Measurements from ENCODE around the gene KRTAP4-16. TPM values are rescaled to one million over a fixed set of nuclear protein-coding genes. Genes with fewer than 3 reads are reported as not detected.
"Not testable (repeated sequence)": the region's sequence is repeated elsewhere in the genome, so short reads cannot be mapped to it uniquely, and the experiment has no call there.

KRTAP4-16 gene
- total and polyA plus RNA-seq, 4 donors: not detected

GRCh38 chr17:41061964-41062363 lies 40.0 kb downstream of the KRTAP4-16 start:
- DNase-seq (no peak), ATAC-seq (ENCODE audit: insufficient read depth, low FRiP score) (no peak)
- Histone ChIP-seq H3K4me1 (ENCODE audit: control insufficient read depth in 5 of 5, insufficient read depth in 5 of 5, low read length in 5 of 5) (no peaks in the 10 kb centered on the region), H3K27me3 (ENCODE audit: control insufficient read depth in 3 of 3, insufficient read depth in 3 of 3, low read length in 2 of 3) (peaks cover 0 to 8% (median 5%) of the 10 kb centered on the region in 3 donors), H3K4me3 (no peak overlapping the region), H3K9ac (ENCODE audit: insufficient read depth in 1 of 2, low read length in 2 of 2) (no peak overlapping the region), H3K36me3 (ENCODE audit: control insufficient read depth in 4 of 4, insufficient read depth in 4 of 4, low read length in 4 of 4) (no peaks in the 10 kb centered on the region), H3K9me3 (ENCODE audit: control insufficient read depth in 4 of 4, insufficient read depth in 3 of 4, low read length in 3 of 4) (no peaks in the 10 kb centered on the region), H3K27ac (ENCODE audit: low read depth in 1 of 2, low read length in 1 of 2) (no peak overlapping the region)
- no peak for TF ChIP-seq CTCF (IDR thresholded peaks at IDR 0.05; ENCODE audit: control extremely low read depth, extremely low read depth)
- WGBS, 2 donors: 75 to 94% methylated on average over 1 of the region's 1 CpG

DNA sequence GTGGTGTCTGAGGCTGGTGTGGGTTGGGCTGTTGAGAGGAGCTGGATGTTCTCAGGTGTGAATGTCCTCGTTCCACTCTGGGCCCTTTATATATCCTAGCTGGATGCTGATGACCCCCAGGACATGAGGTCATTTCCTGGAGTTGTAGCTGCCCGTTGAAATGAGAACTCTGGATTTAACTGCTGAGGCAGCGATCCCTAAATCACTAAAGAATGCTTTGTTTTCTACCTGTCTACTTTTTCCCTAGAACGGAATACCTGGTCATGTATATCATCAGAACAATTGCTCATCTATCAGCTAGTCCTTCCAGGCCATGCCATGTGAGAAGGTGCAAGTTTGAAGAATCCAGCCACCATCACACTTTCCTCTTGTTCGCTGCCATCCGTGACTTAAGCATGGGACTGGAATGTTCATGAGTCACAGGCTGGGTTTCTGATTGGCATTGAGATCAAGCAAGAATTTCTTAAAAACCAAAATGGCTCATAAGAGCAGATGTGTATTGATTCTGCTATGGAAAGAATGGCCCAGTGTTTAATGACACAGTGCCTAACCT lies 41.9 kb downstream of the KRTAP4-16 start, which contains the start of gene KRTAP2-3:
TSS of gene KRTAP2-3 (minus strand) at position 63 of the 553 bp plus-strand sequence. CDS start 64 bp downstream, outside the sequence.
- ATAC-seq (ENCODE audit: insufficient read depth, low FRiP score): no peak
- 60 to 71% methylated on average over 6 of the region's 6 CpGs for WGBS, 2 donors
- H3K9ac ChIP-seq (ENCODE audit: insufficient read depth in 1 of 2, low read length in 2 of 2): no peak within 1 kb of the TSS
- no peaks in the 10 kb centered on the region for H3K36me3 ChIP-seq (ENCODE audit: control insufficient read depth in 4 of 4, insufficient read depth in 4 of 4, low read length in 4 of 4)
- H3K27me3 ChIP-seq (ENCODE audit: control insufficient read depth in 3 of 3, insufficient read depth in 3 of 3, low read length in 2 of 3): peaks cover 0 to 8% (median 5%) of the 10 kb centered on the region in 3 donors
- no peak for DNase-seq
- H3K27ac ChIP-seq (ENCODE audit: low read depth in 1 of 2, low read length in 1 of 2): no peak within 1 kb of the TSS
- no peak within 1 kb of the TSS for H3K4me3 ChIP-seq
- TF ChIP-seq CTCF (IDR thresholded peaks at IDR 0.05; ENCODE audit: control extremely low read depth, extremely low read depth): no peak
- no peaks in the 10 kb centered on the region for H3K4me1 ChIP-seq (ENCODE audit: control insufficient read depth in 5 of 5, insufficient read depth in 5 of 5, low read length in 5 of 5)
- no peaks in the 10 kb centered on the region for H3K9me3 ChIP-seq (ENCODE audit: control insufficient read depth in 4 of 4, insufficient read depth in 3 of 4, low read length in 3 of 4)

DNA sequence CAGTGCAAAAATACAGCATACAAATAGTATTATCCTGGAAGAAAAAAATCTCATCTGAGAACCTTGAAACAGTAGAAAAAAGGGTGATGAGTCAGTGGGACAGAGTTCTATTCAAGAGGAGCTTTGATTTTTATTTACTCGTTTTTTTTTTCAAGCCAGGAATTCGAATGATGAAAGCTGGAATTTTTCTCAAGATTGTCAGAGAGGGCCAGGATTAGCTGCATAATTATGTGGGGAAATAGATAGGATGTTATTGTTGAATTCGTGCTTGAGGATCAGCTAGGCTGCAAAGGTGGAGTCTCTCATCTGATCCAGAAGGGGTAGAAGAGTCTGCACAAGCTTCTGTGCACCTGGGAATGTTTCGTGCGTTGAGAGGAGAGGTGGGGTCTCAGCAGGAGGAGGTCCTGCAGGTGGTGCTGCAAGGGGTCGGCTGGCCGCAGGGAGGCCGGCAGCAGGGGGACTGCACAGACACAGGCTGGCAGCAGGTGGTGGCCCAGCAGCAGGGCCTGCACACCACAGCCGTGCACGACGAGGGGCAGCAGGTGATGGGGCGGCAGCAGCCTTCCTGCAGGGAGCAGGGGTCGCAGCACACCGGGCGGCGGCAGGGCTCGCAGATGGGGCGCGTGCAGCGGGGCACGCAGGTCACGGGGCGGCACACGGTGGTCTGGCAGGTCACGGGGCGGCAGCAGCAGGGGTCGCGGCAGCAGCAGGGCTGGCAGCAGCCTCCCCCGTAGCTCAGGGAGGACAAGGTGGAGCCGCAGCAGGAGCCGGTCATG lies 42.5 kb downstream of the KRTAP4-16 start:
- H3K4me1 ChIP-seq (ENCODE audit: control insufficient read depth in 5 of 5, insufficient read depth in 5 of 5, low read length in 5 of 5); DNase-seq; ATAC-seq (ENCODE audit: insufficient read depth, low FRiP score); H3K9me3 ChIP-seq (ENCODE audit: control insufficient read depth in 4 of 4, insufficient read depth in 3 of 4, low read length in 3 of 4); H3K27ac ChIP-seq (ENCODE audit: low read depth in 1 of 2, low read length in 1 of 2); H3K4me3 ChIP-seq; H3K36me3 ChIP-seq (ENCODE audit: control insufficient read depth in 4 of 4, insufficient read depth in 4 of 4, low read length in 4 of 4); H3K9ac ChIP-seq (ENCODE audit: insufficient read depth in 1 of 2, low read length in 2 of 2); H3K27me3 ChIP-seq (ENCODE audit: control insufficient read depth in 3 of 3, insufficient read depth in 3 of 3, low read length in 2 of 3): not testable (repeated sequence)
- WGBS, 2 donors: 26 to 47% methylated on average over 9 to 13 of the region's 31 CpGs

DNA sequence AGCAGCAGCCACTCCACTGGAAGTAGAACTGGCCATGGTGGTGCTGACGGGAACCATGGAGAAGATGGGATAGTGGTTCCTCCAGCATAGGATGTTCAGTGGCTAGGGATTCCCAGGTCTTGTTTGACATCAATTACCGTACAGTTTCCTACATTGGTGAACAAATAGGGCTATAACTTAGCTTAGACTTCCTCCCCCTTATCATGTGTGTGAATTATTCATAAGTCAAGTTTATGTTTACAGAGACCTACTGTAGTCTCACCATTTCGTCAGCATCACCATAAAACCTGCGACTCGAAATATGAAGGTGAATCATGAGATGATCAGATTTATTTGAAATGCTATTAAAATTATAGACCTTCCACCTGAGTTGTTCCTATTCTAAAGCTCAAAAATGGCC lies 43.3 kb downstream of the KRTAP4-16 start:
- ATAC-seq (ENCODE audit: insufficient read depth, low FRiP score): no peak
- TF ChIP-seq CTCF (IDR thresholded peaks at IDR 0.05; ENCODE audit: control extremely low read depth, extremely low read depth): no peak
- Histone ChIP-seq H3K4me3 (no peak overlapping the region), H3K36me3 (ENCODE audit: control insufficient read depth in 4 of 4, insufficient read depth in 4 of 4, low read length in 4 of 4) (no peaks in the 10 kb centered on the region), H3K9ac (ENCODE audit: insufficient read depth in 1 of 2, low read length in 2 of 2) (no peak overlapping the region), H3K27me3 (ENCODE audit: control insufficient read depth in 3 of 3, insufficient read depth in 3 of 3, low read length in 2 of 3) (peaks cover 0 to 8% (median 5%) of the 10 kb centered on the region in 3 donors), H3K4me1 (ENCODE audit: control insufficient read depth in 5 of 5, insufficient read depth in 5 of 5, low read length in 5 of 5) (no peaks in the 10 kb centered on the region), H3K9me3 (ENCODE audit: control insufficient read depth in 4 of 4, insufficient read depth in 3 of 4, low read length in 3 of 4) (no peaks in the 10 kb centered on the region), H3K27ac (ENCODE audit: low read depth in 1 of 2, low read length in 1 of 2) (no peak overlapping the region)
- 89 to 97% methylated on average over 5 of the region's 5 CpGs for WGBS, 2 donors
- no peak for DNase-seq

All from lung (tissue), 12 donors.